Calu3 (cell line): ENCODE measurements around the gene RLBP1. TPM values are rescaled to one million over a fixed set of nuclear protein-coding genes. Genes with fewer than 3 reads are reported as not detected.

ENCODE experiments used
- BruUV-seq: library from RNA; stranded (reverse); fragments of 400-500 nt; replicated peaks from 2 replicates; lab custom pipeline; 2021; lab: Mats Ljungman, UMichigan
- CTCF ChIA-PET: fragments of 300-600 bp; sonication (Branson Sonifier 250); formaldehyde crosslinking; loops from one replicate; lab custom pipeline; 2022; ENCODE audit warnings: antibody characterized with exemption; lab: Charles Lee
- DNase-seq: peaks from one replicate; pipeline ENCODE4 v3.0.0; 2022
- H3K27ac Mint-ChIP-seq: one replicate; pipeline ENCODE4 v1.8.0; 2022; ENCODE audit warnings: mixed read lengths; ENCODE audit not compliant: unreplicated experiment
- H3K27me3 Mint-ChIP-seq: one replicate; pipeline ENCODE4 v1.8.0; 2022; ENCODE audit warnings: mixed read lengths; ENCODE audit not compliant: unreplicated experiment
- H3K36me3 Mint-ChIP-seq: one replicate; pipeline ENCODE4 v1.8.0; 2022; ENCODE audit warnings: mild to moderate bottlenecking, moderate library complexity, mixed read lengths; ENCODE audit not compliant: insufficient read depth, unreplicated experiment
- H3K4me1 Mint-ChIP-seq: one replicate; pipeline ENCODE4 v1.8.0; 2022; ENCODE audit warnings: mild to moderate bottlenecking, low read depth, mixed read lengths; ENCODE audit not compliant: unreplicated experiment
- H3K4me3 Mint-ChIP-seq: one replicate; pipeline ENCODE4 v1.8.0; 2022; ENCODE audit warnings: mild to moderate bottlenecking, low read depth, moderate library complexity, mixed read lengths; ENCODE audit not compliant: unreplicated experiment
- H3K9me3 Mint-ChIP-seq: one replicate; pipeline ENCODE4 v1.8.0; 2022; ENCODE audit warnings: low read depth, mixed read lengths; ENCODE audit not compliant: unreplicated experiment
- CTCF ChIP-seq: fragments of 200-600 bp; IDR thresholded peaks from one replicate; pipeline ENCODE4 v1.8.0; 2022; ENCODE audit warnings: antibody characterized with exemption; ENCODE audit not compliant: unreplicated experiment
- intact Hi-C: fragments of 100-400 bp; cut with micrococcal nuclease; formaldehyde crosslinking; loops from one replicate; pipeline ENCODE4 v1.10.0; 2022; ENCODE audit not compliant: unreplicated experiment
- total RNA-seq: library from RNA; stranded (reverse); gene quantifications from 2 replicates; pipeline ENCODE4 v1.2.3, GENCODE V29; 2022

RLBP1 gene
- total RNA-seq, 1 experiment from 2014 or later, result not detected

- Mint-ChIP-seq H3K27me3 (no peaks in the 10 kb centered on the region), H3K9me3 (no peaks in the 10 kb centered on the region), H3K36me3 (peaks cover 30% of the 10 kb centered on the region), H3K27ac (peak overlapping the region; percentile 89), H3K4me3 (no peak overlapping the region), H3K4me1 (peaks cover 64% of the 10 kb centered on the region)
- DNase-seq, result no peak
- no peak for TF ChIP-seq CTCF
- intact Hi-C loops, result loop anchor here (5.0 kb wide), 1 partner anchor 41 kb away; no protein-coding TSS in a partner anchor
- CTCF ChIA-PET, result interaction anchor here (1.0 to 2.4 kb wide), 8 partner anchors 9 to 175 kb away, joined by 3 to 10 read pairs (median 7); partner anchors contain the start of gene ABHD2
- BruUV-seq, result no TSS peak
Measured at GRCh38 chr15:89168316-89168833, 53.0 kb downstream of the RLBP1 start.

GRCh38 chr15:89167267-89168176 lies 53.9 kb downstream of the RLBP1 start:
- H3K36me3 Mint-ChIP-seq, result peaks cover 30% of the 10 kb centered on the region
- no peaks in the 10 kb centered on the region for H3K9me3 Mint-ChIP-seq
- peaks cover 69% of the 10 kb centered on the region for H3K4me1 Mint-ChIP-seq
- peak overlapping the region; percentile 41 for H3K4me3 Mint-ChIP-seq
- no peak for TF ChIP-seq CTCF
- intact Hi-C loops, result loop anchor here (2.0 to 5.0 kb wide), 2 partner anchors 40 to 79 kb away; partner anchors contain the start of gene ABHD2
- CTCF ChIA-PET, result interaction anchor here (0.9 to 2.4 kb wide), 11 partner anchors 10 to 174 kb away, joined by 3 to 10 read pairs (median 5); partner anchors contain the start of gene ABHD2
- H3K27me3 Mint-ChIP-seq, result no peaks in the 10 kb centered on the region
- peak overlapping the region; percentile 89 for H3K27ac Mint-ChIP-seq
- no TSS peak for BruUV-seq
- peak; percentile 61 for DNase-seq

GRCh38 chr15:89165677-89166076 lies 55.7 kb downstream of the RLBP1 start:
- Mint-ChIP-seq H3K4me1 (peaks cover 69% of the 10 kb centered on the region), H3K36me3 (peaks cover 30% of the 10 kb centered on the region), H3K27ac (peak overlapping the region; percentile 45), H3K4me3 (no peak overlapping the region), H3K27me3 (no peaks in the 10 kb centered on the region), H3K9me3 (no peaks in the 10 kb centered on the region)
- BruUV-seq, result no TSS peak
- DNase-seq, result no peak
- CTCF ChIA-PET, result interaction anchor here (1.2 kb wide), 1 partner anchor 45 kb away, joined by 4 read pairs; no protein-coding TSS in a partner anchor
- intact Hi-C loops, result loop anchor here (2.0 to 5.0 kb wide), 3 partner anchors 15 to 77 kb away; partner anchors contain the start of gene ABHD2
- no peak for TF ChIP-seq CTCF

- intact Hi-C loops, result loop anchor here (2.0 to 5.0 kb wide), 2 partner anchors 14 to 37 kb away; no protein-coding TSS in a partner anchor
- H3K4me3 Mint-ChIP-seq, result no peak overlapping the region
- TF ChIP-seq CTCF, result no peak
- H3K27me3 Mint-ChIP-seq, result no peaks in the 10 kb centered on the region
- no peak overlapping the region for H3K27ac Mint-ChIP-seq
- H3K36me3 Mint-ChIP-seq, result peaks cover 30% of the 10 kb centered on the region
- DNase-seq, result no peak
- CTCF ChIA-PET, result interaction anchor here (1.1 kb wide), 1 partner anchor 45 kb away, joined by 3 read pairs; no protein-coding TSS in a partner anchor
- no TSS peak for BruUV-seq
- H3K9me3 Mint-ChIP-seq, result no peaks in the 10 kb centered on the region
- peaks cover 65% of the 10 kb centered on the region for H3K4me1 Mint-ChIP-seq
Measured at GRCh38 chr15:89164712-89165211, 56.6 kb downstream of the RLBP1 start.
